HEK293 (cell line): ENCODE data around the gene CCM2.

ENCODE experiments used
- REPIN1 ChIP-seq: fragments of 450-650 bp; formaldehyde crosslinking; IDR thresholded peaks from 2 replicates; pipeline ENCODE4 v1.5.1; 2017; ENCODE audit warnings: missing biosample characterization, missing genetic modification characterization, low read depth
- SETDB1 ChIP-seq: IDR thresholded peaks from one replicate; pipeline ENCODE4 v1.6.1; 2017; ENCODE audit warnings: mild to moderate bottlenecking, low read length, moderate library complexity, mixed read lengths; ENCODE audit not compliant: insufficient read length
- ZBTB20 ChIP-seq: fragments of 450-650 bp; formaldehyde crosslinking; IDR thresholded peaks from 2 replicates; pipeline ENCODE4 v1.5.1; 2016; ENCODE audit warnings: missing biosample characterization, missing genetic modification characterization
- ZNF18 ChIP-seq: fragments of 450-650 bp; formaldehyde crosslinking; IDR thresholded peaks from 2 replicates; pipeline ENCODE4 v1.5.1; 2016; ENCODE audit warnings: missing biosample characterization, missing genetic modification characterization
- ZNF274 ChIP-seq, 2 experiments: fragments of 200-500 bp in 1 of 2; fragments of 450-650 bp in 1 of 2; sonication (Bioruptor generic) in 1 of 2; formaldehyde crosslinking in 1 of 2; IDR thresholded peaks; 2 replicates each; pipeline versions ENCODE4 v1.5.1 to v1.6.1; 2014 to 2016; ENCODE audit warnings: borderline replicate concordance in 1 of 2, inconsistent platforms in 1 of 2, low read length in 1 of 2, missing biosample characterization in 1 of 2, missing genetic modification characterization in 1 of 2
- ZNF426 ChIP-seq: fragments of 450-650 bp; formaldehyde crosslinking; IDR thresholded peaks from 2 replicates; pipeline ENCODE4 v1.5.1; 2017; ENCODE audit warnings: missing biosample characterization, missing genetic modification characterization, mild to moderate bottlenecking, inconsistent platforms, moderate library complexity
- ZNF585B ChIP-seq: fragments of 450-650 bp; formaldehyde crosslinking; IDR thresholded peaks from 2 replicates; pipeline ENCODE4 v1.5.1; 2016; ENCODE audit warnings: missing biosample characterization, missing genetic modification characterization
- TF ChIP-seq, protein P1 (sequence below): fragments of 450-650 bp; formaldehyde crosslinking; IDR thresholded peaks from 2 replicates; pipeline ENCODE4 v1.5.1; 2016; ENCODE audit warnings: missing biosample characterization, missing genetic modification characterization

DNA sequence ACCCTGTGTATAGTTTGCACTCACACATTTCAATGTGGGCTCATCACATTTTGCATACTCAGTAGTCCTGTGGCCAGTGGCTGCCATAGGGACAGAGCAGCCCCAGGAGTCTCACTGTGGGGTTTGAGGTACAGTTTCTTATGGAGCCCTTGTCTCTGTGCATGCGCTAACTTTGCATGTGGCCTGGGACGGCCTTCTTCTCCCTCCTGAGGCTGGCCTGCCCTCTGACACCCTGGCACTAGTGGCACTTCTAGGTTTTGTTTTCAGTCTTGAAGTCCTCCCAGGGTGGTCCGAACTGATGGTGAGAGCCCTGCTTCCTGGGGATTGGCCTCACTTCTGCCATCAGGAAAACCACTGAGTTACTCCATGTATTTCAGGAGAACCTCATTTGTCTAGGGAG is 67.6 kb downstream of the CCM2 start:
- TF ChIP-seq, protein P1, sequence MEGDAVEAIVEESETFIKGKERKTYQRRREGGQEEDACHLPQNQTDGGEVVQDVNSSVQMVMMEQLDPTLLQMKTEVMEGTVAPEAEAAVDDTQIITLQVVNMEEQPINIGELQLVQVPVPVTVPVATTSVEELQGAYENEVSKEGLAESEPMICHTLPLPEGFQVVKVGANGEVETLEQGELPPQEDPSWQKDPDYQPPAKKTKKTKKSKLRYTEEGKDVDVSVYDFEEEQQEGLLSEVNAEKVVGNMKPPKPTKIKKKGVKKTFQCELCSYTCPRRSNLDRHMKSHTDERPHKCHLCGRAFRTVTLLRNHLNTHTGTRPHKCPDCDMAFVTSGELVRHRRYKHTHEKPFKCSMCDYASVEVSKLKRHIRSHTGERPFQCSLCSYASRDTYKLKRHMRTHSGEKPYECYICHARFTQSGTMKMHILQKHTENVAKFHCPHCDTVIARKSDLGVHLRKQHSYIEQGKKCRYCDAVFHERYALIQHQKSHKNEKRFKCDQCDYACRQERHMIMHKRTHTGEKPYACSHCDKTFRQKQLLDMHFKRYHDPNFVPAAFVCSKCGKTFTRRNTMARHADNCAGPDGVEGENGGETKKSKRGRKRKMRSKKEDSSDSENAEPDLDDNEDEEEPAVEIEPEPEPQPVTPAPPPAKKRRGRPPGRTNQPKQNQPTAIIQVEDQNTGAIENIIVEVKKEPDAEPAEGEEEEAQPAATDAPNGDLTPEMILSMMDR (tag by site-specific recombination) = no peak
- TF ChIP-seq REPIN1 (no peak), ZNF18 (no peak), SETDB1 (no peak), ZBTB20 (tag by site-specific recombination) (no peak), ZNF274 (IDR thresholded peaks at IDR 0.05; ENCODE audit: low read length) (no peak), ZNF274 (tag by site-specific recombination; IDR thresholded peaks at IDR 0.05; ENCODE audit: borderline replicate concordance) (no peak), ZNF426 (no peak), ZNF585B (tag by site-specific recombination) (no peak)
